Left lung (tissue), 10 donors: ENCODE measurements around the gene DMPK. TPM values are rescaled to one million over a fixed set of nuclear protein-coding genes. Genes with fewer than 3 reads are reported as not detected.
"Not testable (repeated sequence)": the region's sequence is repeated elsewhere in the genome, so short reads cannot be mapped to it uniquely, and the experiment has no call there.

Source experiments
- ATAC-seq: fragments of 200-7000 bp; cut with Tn5 transposase; one replicate; pipeline ENCODE4 v1.9.1; 2020; ENCODE audit warnings: moderate library complexity
- DNase-seq, 4 donors: peaks; one replicate each; pipeline ENCODE4 v3.0.0-alpha.2; 2013 to 2020
- H3K27ac ChIP-seq, 2 donors: fragments of 200-600 bp; sonication (generic) in 1 of 2; one replicate each; pipeline versions ENCODE4 v1.5.0 to v1.8.0; 2020 to 2021
- H3K27me3 ChIP-seq, 2 donors: fragments of 200-600 bp; sonication (generic) in 1 of 2; one replicate each; pipeline versions ENCODE4 v1.5.0 to v1.8.0; 2020 to 2021
- H3K36me3 ChIP-seq, 2 donors: fragments of 200-600 bp; sonication (generic) in 1 of 2; one replicate each; pipeline versions ENCODE4 v1.5.0 to v1.8.0; 2020 to 2021
- H3K4me1 ChIP-seq, 2 donors: fragments of 200-600 bp; one replicate each; pipeline ENCODE4 v1.8.0; 2021
- H3K4me3 ChIP-seq, 2 donors: fragments of 200-600 bp; sonication (generic) in 1 of 2; one replicate each; pipeline versions ENCODE4 v1.5.0 to v1.8.0; 2020 to 2021; ENCODE audit warnings: mild to moderate bottlenecking in 1 of 2
- H3K9me3 ChIP-seq, 2 donors: fragments of 200-600 bp; sonication (generic) in 1 of 2; one replicate each; pipeline versions ENCODE4 v1.5.0 to v1.8.0; 2020 to 2021
- CTCF ChIP-seq, 2 donors: fragments of 200-600 bp; sonication (generic) in 1 of 2; IDR thresholded peaks; one replicate each; pipeline versions ENCODE4 v1.5.0 to v1.8.0; 2021; ENCODE audit warnings: antibody characterized with exemption in 2 of 2
- intact Hi-C, 2 donors: fragments of 100-400 bp; cut with DNase I; formaldehyde crosslinking; loops; one replicate each; pipeline versions ENCODE4 v1.11.2 to v1.14.2; 2022
- polyA plus RNA-seq, 6 donors: library from polyadenylated mRNA; unstranded; fragments of 120-200 nt; gene quantifications; one replicate each; pipeline ENCODE4 v1.2.1, GENCODE V29; 2013; ENCODE audit not compliant: insufficient read length in 6 of 6
- total RNA-seq, 2 donors: library from RNA; stranded (reverse); fragmentation: NEBNext Ultra II Directional; extraction: Animal tissue kit (Norgen Biotek cat#: 25700); gene quantifications; one replicate each; pipeline ENCODE4 v1.2.1, GENCODE V29; 2021
- donor health status: DM: no; HTN: yes; CAD: no.
- donor health status: DM: no; HTN: no; CAD: no.

The DMPK gene
- total and polyA plus RNA-seq, 8 donors: 44.6 to 81.7 (median 58.6) TPM

DNA sequence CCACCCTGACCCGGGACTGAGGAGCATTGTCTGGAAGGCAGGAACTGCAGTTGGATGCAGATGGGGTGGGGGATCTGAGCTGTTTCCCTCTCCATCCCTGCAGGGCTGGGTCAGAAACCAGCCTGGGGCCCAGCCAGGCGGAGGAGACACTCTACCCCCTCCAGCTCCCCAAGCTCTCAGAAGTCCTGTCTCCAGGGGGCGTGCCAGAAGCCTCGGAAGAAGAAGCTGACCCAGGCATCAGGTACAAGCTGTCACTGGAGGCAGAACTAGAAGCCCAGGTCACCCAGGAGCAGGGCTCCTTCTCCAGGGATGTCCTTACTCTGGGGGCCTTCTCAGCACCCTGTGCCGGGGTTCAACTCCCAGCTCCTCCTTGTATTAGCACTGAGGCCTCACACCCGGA lies 28.7 kb downstream of the DMPK start:
- Histone ChIP-seq H3K27me3 (peaks cover 0 to 6% of the 10 kb centered on the region in 2 donors), H3K36me3 (no peaks in the 10 kb centered on the region), H3K9me3 (no peaks in the 10 kb centered on the region), H3K27ac (no peak overlapping the region), H3K4me1 (no peaks in the 10 kb centered on the region), H3K4me3 (no peak overlapping the region)
- intact Hi-C loops: no loop called here
- no peak for DNase-seq
- ATAC-seq: no peak
- no peak for TF ChIP-seq CTCF (IDR thresholded peaks at IDR 0.05)

- TF ChIP-seq CTCF (IDR thresholded peaks at IDR 0.05): no peak
- intact Hi-C loops: no loop called here
These were observed 29.7 kb downstream of the DMPK start for GRCh38 chr19:45752639-45753038.

DNA sequence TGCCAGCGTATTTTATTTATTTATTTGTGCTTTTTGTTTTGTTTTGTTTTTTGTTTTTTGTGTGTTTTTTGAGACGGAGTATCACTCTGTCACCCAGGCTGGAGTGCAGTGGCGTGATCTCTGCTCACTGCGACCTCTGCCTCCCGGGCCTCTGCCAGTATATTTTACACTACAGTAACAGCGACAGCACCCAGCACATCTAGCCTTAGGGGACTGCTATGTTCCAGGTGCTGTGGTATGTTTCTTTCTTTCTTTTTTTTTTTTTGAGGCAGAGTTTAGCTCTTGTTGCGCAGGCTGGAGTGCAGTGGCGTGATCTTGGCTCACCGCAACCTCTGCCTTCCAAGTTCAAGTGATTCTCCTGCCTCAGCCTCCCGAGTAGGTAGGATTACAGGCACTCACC lies 30.8 kb downstream of the DMPK start:
- H3K9me3 ChIP-seq, H3K36me3 ChIP-seq, DNase-seq, H3K27me3 ChIP-seq, ATAC-seq, H3K27ac ChIP-seq, intact Hi-C loops, H3K4me3 ChIP-seq, H3K4me1 ChIP-seq: not testable (repeated sequence)

More at GRCh38 chr19:45752639-45753038, 29.7 kb downstream of the DMPK start:
- no peak for DNase-seq
- no peaks in the 10 kb centered on the region for H3K9me3 ChIP-seq
- ATAC-seq: no peak
- H3K27ac ChIP-seq: no peak overlapping the region
- H3K4me1 ChIP-seq: no peaks in the 10 kb centered on the region
- H3K36me3 ChIP-seq: no peaks in the 10 kb centered on the region
- H3K27me3 ChIP-seq: peaks cover 0 to 6% of the 10 kb centered on the region in 2 donors
- no peak overlapping the region for H3K4me3 ChIP-seq

DNA sequence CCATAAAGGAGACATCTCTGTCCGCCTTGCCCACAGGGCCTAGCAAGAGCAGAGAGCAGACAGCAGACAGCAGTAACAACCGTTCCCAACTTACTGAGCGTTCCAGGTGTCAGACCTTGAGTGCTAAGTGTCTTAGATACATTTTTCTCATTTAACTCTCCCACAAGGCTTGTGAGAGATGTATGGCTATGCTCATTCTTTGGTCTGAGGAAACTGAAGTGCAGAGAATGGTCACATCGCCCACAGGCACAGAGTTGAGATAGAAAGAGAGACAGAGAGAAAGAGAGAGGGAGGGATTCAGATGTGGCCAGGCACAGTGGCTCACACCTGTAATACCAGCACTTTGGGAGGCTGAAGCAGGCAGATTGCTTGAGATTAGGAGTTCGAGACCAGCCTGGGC lies 34.8 kb downstream of the DMPK start:
- TF ChIP-seq CTCF (IDR thresholded peaks at IDR 0.05): no peak
- ATAC-seq: no peak
- Histone ChIP-seq H3K4me3 (no peak overlapping the region), H3K36me3 (no peaks in the 10 kb centered on the region), H3K27me3 (peaks cover 0 to 27% of the 10 kb centered on the region in 2 donors), H3K4me1 (no peaks in the 10 kb centered on the region), H3K27ac (no peak overlapping the region), H3K9me3 (no peaks in the 10 kb centered on the region)
- DNase-seq: no peak
- intact Hi-C loops: no loop called here

DNA sequence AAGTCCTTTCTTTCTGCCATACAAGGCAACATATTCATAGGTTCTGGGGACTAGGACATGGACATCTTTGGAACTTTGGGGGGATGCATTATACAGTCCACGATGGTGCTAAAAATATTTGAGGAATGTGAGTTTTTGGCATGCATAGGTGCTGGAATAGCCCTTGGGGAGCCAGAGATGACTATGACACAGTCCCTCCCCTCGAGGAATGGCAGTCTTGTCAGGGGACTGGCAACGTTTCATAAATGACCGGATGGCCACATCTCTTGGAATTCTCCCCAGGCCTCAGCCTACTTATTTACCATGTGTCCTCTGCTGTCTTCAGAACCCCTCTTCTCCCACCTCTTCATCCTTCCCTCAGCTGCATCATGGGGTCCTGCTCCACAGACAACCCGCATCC lies 35.4 kb downstream of the DMPK start:
- ATAC-seq (no peak), DNase-seq (no peak)
- TF ChIP-seq CTCF (IDR thresholded peaks at IDR 0.05): no peak
- intact Hi-C loops: no loop called here
- Histone ChIP-seq H3K27ac (no peak overlapping the region), H3K4me1 (no peaks in the 10 kb centered on the region), H3K36me3 (no peaks in the 10 kb centered on the region), H3K27me3 (peaks cover 0 to 33% of the 10 kb centered on the region in 2 donors), H3K4me3 (no peak overlapping the region), H3K9me3 (no peaks in the 10 kb centered on the region)

DNA sequence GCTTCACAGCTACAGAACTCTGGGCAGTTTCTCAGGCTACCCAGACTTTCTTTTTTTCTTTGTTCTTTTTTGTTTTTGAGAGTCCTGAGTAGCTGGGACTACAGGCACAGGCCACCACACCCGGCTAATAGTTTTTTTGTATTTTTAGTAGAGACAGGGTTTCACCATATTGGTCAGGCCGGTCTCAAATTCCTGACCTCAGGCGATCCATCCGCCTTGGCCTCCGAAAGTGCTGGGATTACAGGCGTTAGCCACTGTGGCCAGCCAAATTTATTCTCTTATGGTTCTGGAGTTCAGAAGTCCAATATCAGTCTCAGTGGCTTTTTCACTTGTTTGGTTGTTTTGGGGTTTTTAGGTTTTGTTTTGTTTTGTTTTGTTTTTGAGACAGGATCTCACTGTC lies 36.7 kb downstream of the DMPK start:
- DNase-seq (no peak), ATAC-seq (no peak)
- Histone ChIP-seq H3K27ac (no peak overlapping the region), H3K4me3 (no peak overlapping the region), H3K4me1 (no peaks in the 10 kb centered on the region), H3K27me3 (peaks cover 0 to 36% of the 10 kb centered on the region in 2 donors), H3K9me3 (no peaks in the 10 kb centered on the region), H3K36me3 (no peaks in the 10 kb centered on the region)
- intact Hi-C loops: no loop called here
- TF ChIP-seq CTCF (IDR thresholded peaks at IDR 0.05): no peak
